ENCODE data around the gene TIMM44.

DNA sequence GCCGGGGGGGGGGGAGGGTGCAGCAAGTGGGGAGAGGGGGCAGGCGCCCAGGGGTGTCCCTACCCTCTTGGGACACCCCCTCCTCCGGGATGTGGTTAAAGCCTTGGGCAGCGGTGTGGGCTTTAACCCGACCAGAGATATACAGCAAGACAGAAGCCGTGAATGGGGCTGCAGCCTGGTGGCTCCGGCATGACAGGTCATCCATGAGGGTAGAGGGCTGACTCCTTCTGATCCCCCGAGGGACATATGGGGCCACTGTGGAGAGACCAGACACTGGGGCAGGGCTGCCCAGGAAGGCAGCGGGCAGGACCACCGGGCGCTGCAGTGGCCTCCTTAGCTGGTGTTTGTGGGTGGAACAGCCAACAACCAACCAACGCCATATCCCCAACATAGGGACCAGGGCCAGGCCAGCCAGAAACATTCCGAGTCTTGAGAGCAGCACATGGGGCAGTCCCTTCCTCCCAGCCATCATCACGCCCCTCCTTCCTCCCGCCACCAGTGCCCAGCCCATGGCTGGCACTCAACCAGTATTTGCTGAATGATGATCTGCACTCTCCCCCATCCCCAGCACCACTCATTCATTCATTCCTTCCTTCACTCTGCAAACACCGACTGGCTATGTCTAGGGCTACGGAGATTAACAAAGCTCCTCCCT lies 43.8 kb upstream of the TIMM44 start:
- no peak for TF ChIP-seq CTCF (conservative IDR thresholded peaks at IDR 0.05)
- no peak for TF ChIP-seq EZH2 (IDR thresholded peaks at IDR 0.05; ENCODE audit: low read depth)
